ENCODE measurements around the gene CWC25. TPM values are rescaled to one million over a fixed set of nuclear protein-coding genes. Genes with fewer than 3 reads are reported as not detected.

CWC25 gene
- 10 to 100 TPM; 18.7 to 37.1 (median 25.7) TPM for total RNA-seq

DNA sequence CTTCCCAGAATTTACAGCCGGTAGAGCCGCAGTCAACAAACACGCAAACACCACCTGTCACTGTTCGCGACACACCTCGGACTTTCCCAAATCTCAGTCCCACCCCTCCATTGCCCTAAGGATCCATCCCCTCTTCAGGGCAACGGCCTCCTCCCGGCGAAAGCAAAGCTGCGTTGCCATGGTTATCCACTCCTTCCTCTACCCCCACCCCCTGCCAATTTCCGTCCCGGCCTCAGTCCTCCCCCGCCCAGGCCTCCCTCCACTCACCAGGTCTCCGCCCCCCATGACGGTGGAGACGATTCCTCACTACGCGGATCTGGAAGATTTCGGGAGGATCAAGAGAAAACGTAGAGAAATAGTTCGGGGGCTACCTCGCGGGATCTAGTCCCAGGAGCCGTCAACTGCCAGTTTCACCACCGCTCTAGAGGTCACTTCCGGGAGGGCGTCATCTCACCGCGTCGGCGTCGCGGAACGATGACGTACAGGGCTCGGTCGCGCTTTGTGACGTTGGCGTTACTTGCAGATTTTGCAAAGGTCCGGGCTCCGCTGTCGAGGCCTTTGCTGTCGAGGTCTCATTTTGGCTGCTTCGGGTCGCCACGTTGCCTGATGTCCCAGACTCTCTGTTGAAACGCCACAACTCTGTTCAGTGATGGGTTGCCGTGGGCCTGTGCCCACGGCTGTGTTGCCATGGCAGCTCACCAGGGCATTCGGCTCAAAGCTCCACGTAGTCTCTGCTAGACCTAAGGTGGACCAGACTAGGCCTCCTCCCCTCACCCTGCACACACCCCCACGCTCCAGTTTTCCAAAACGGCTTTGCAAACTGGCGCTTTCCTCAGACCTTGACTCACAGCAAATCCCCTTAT, at the start of gene CWC25:
Gene CWC25, minus strand, starts transcription at position 423 of the 863 bp plus-strand sequence. Its CDS starts 138 bp downstream, at position 285.
- TF ChIP-seq, protein P1, sequence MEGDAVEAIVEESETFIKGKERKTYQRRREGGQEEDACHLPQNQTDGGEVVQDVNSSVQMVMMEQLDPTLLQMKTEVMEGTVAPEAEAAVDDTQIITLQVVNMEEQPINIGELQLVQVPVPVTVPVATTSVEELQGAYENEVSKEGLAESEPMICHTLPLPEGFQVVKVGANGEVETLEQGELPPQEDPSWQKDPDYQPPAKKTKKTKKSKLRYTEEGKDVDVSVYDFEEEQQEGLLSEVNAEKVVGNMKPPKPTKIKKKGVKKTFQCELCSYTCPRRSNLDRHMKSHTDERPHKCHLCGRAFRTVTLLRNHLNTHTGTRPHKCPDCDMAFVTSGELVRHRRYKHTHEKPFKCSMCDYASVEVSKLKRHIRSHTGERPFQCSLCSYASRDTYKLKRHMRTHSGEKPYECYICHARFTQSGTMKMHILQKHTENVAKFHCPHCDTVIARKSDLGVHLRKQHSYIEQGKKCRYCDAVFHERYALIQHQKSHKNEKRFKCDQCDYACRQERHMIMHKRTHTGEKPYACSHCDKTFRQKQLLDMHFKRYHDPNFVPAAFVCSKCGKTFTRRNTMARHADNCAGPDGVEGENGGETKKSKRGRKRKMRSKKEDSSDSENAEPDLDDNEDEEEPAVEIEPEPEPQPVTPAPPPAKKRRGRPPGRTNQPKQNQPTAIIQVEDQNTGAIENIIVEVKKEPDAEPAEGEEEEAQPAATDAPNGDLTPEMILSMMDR (IDR thresholded peaks at IDR 0.05; ENCODE audit: low read depth) = no peak

DNA sequence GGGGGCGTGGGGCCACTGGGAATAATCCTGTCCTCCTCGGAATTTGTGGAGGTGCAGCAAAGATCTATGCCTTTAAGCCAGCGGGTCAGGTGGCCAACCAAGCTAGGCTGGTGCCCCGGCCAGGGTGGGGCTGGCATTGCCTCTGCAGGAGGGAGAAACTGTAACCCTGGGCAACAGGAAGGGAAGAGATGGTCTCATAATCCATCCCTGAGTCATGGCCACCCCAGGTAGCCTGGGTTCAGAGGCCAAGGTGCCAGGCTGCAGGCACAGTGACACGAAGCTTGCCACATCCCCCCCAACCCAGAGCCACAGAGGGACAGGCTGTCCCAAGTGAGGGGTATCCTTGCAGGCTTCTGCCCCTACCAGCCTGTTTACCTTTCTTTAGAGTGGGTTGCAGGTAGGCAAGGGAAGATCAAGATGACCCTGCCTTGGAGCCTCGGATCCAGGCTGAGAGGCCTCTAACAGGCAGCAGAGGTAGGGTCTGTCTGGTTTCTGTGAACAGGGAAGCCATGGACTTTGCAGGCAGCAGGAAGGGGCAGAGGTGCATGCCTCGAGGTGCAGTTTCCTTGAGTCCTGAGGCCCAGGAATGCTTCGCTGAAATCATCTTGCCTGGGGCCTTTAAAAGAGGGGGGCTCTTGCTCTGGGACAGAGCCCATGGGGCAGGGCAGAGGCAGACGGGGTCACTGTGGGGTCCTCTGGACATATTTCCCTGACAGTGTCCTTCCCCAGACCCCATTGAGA, 48.7 kb upstream of the CWC25 start:
- TF ChIP-seq, protein P1 (IDR thresholded peaks at IDR 0.05; ENCODE audit: low read depth) = no peak

DNA sequence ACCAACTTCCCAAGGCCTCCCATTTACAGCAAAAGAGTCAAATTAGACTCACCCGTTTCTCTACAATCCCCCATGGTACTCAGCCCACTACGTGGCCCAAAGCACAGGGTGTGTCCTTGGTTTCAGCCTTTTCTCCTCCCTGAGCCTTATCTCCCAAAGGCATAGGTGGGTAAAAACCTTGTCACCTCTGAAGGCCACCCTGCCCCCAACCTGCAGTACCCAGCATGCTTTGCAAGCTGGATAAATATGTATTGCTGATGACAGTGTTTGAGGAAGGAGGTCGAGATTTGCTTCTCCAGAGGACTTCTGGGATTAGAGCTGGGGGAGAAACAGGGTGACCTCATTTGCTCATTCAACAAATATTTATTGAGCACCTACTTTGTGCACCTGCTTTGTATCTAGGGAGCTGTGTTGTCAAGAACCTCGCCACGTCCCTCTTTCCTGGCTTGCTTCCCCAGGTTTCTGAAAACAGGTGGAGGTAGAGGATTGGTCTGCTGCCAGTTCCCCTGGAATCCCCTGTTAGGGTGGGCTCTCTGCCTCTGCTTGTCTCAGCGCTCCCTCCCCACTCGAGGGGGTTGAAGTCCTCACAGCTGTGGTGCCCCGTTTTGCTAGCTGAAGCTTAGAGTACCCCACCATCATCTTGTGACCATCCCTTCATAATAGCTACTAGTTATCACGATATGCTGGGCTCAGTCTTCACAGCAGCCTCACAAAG, 47.7 kb upstream of the CWC25 start:
- TF ChIP-seq, protein P1 (IDR thresholded peaks at IDR 0.05; ENCODE audit: low read depth) = no peak

DNA sequence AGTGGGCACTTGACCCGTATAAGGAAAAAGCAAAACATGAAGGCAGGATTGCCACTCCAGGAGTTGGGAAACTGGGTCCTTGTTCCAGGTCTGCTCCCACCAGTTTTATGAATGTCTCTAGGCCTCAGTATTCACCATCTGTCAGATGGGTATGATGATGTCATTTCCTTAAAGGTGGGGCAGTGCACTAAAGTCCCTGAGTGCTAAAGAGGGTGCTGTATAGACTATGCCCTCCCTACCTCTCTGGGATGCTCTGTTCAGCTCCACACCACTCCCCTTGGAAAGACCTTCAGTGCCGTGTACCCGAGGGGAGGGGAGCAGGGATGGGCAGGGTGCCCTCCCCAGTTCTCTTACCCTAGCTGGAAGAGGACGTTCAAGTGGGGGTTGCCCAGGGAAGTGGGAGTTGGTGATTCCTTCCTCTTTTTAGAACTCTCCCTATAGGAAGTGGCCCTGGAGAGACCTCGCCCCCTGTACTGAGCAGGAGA, 46.9 kb upstream of the CWC25 start:
- TF ChIP-seq, protein P1 (IDR thresholded peaks at IDR 0.05; ENCODE audit: low read depth) = no peak

DNA sequence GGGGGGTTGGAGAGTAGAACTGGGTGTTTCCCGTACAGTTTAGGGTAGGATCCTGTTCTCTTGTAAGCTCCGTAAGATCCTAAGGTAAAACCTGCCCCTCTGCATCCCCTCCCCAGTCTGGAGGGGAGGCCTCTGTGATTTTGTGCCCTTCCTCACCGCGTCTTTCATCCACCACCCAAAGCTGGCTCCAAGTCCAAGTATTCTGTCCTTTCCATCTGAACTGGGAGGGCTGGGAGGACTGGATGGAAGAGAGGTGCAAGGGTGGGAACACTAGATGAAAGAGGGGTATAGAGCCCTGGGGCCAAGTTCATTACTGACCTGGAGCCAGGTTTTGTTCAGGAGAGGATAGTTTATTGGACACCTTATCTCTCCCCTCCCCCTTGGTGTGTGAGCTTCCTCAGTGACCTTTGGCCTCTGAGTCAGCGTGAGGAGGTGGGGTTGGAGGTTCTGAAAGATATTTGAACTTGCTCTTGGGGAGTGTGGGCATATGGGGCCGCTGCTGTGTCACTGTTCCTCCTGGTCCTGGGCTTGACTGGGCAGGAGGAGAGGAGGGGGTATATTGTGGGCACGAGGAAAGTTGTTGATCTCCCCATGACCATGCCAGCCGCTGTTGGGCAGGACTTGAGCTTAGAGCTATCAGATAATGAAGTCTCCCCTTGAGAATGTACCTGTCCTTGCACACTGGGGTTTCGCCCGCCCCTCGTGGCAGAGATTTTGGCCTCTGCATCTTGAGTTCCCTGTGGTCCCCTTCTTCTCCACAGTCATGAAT, 46.3 kb upstream of the CWC25 start:
- TF ChIP-seq, protein P1 (IDR thresholded peaks at IDR 0.05; ENCODE audit: low read depth) = no peak

DNA sequence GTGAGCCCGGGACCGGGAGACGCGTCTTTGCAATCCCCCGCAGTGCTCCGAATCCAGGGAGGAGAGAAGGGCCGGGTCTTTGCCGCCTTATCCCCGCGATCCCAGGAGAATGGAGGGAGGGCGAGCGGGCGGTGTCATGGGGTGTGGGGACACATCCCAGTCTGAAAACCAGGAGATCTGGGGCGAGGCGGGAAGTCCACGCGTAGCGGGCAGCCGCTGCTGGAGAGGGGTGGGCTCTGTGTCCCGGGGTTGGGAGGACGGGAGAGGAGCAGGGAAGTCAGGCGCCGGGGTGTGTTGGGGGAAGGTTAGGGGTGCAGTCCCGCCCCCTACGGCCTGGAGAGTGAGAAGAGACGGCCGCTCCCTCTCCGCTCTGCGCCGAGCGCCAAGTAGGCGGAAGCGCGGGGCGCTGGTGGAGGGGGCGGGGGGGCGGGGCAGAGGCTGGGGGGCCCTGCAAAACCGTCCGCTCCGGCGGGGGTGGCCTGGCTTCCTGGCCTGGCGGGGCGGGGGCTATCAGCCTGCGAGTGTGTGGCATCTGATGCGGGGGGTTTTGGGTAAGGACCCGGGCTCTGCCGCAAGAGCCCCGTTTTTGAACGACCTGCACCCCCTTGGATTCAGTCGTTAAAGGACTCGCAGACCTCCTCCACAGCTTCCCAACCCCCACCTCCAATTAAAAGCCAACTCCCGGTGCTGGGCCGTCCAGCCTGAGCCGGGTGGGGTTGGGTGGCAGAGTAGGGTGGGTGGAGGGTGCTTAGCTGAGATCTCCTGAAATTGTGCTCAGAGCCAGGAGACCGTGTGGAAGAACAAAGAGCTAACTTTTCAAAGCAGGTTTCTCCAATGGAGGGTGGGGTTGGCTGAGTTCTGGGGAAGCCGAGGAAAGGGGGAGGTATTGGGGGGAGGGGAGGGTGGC, 45.4 kb upstream of the CWC25 start:
- TF ChIP-seq, protein P1 (IDR thresholded peaks at IDR 0.05; ENCODE audit: low read depth) = no peak
